ENCODE results near the gene STARD6.

STARD6 gene

GRCh38 chr18:54284981-54285785, 72.5 kb downstream of the STARD6 start:
- H2AFZ ChIP-seq (ENCODE audit: low read length): no peak overlapping the region
- H3K27ac ChIP-seq (ENCODE audit: low read depth, low read length, poor library complexity, severe bottlenecking): no peak overlapping the region
- no peaks in the 10 kb centered on the region for H3K9me3 ChIP-seq (ENCODE audit: low read length)
- H3K36me3 ChIP-seq (ENCODE audit: insufficient read depth, low read length): peaks cover 66% of the 10 kb centered on the region
- H3K4me3 ChIP-seq (ENCODE audit: low read depth, low read length, poor library complexity, severe bottlenecking): no peak overlapping the region
- H3K4me1 ChIP-seq (ENCODE audit: insufficient read depth, low read length, severe bottlenecking): no peaks in the 10 kb centered on the region
- TF ChIP-seq EZH2 (IDR thresholded peaks at IDR 0.05; ENCODE audit: borderline replicate concordance, low read length) (no peak), CTCF (IDR thresholded peaks at IDR 0.05; ENCODE audit: low read length) (no peak)
- H3K27me3 ChIP-seq (ENCODE audit: insufficient read depth, low read length): no peaks in the 10 kb centered on the region
- H4K20me1 ChIP-seq (ENCODE audit: insufficient read depth, low read length): no peaks in the 10 kb centered on the region
- H3K9me2 ChIP-seq (ENCODE audit: low read depth, low read length): no peaks in the 10 kb centered on the region
- H3F3A ChIP-seq (ENCODE audit: insufficient read depth, low read length): no peaks in the 10 kb centered on the region
- H3K4me2 ChIP-seq (ENCODE audit: low read length): no peak overlapping the region
- H3K9ac ChIP-seq (ENCODE audit: low read length): no peak overlapping the region
- no peaks in the 10 kb centered on the region for H3K79me2 ChIP-seq (ENCODE audit: insufficient read depth, low read length)

- Histone ChIP-seq H2AFZ (ENCODE audit: low read length) (no peak overlapping the region), H3K4me2 (ENCODE audit: low read length) (no peak overlapping the region), H3K27ac (ENCODE audit: low read depth, low read length, poor library complexity, severe bottlenecking) (no peak overlapping the region)
These were observed 73.1 kb downstream of the STARD6 start for GRCh38 chr18:54284535-54284934.

GRCh38 chr18:54280220-54280569, 77.5 kb downstream of the STARD6 start:
- H3K36me3 ChIP-seq (ENCODE audit: insufficient read depth, low read length): peaks cover 61% of the 10 kb centered on the region

More at GRCh38 chr18:54284535-54284934, 73.1 kb downstream of the STARD6 start:
- TF ChIP-seq EZH2 (IDR thresholded peaks at IDR 0.05; ENCODE audit: borderline replicate concordance, low read length): no peak
- no peak for TF ChIP-seq CTCF (IDR thresholded peaks at IDR 0.05; ENCODE audit: low read length)
- Histone ChIP-seq H3K9me2 (ENCODE audit: low read depth, low read length) (no peaks in the 10 kb centered on the region), H3K36me3 (ENCODE audit: insufficient read depth, low read length) (peaks cover 73% of the 10 kb centered on the region), H3K79me2 (ENCODE audit: insufficient read depth, low read length) (no peaks in the 10 kb centered on the region), H3K9me3 (ENCODE audit: low read length) (no peaks in the 10 kb centered on the region), H3K4me3 (ENCODE audit: low read depth, low read length, poor library complexity, severe bottlenecking) (no peak overlapping the region), H4K20me1 (ENCODE audit: insufficient read depth, low read length) (no peaks in the 10 kb centered on the region), H3K9ac (ENCODE audit: low read length) (no peak overlapping the region), H3F3A (ENCODE audit: insufficient read depth, low read length) (no peaks in the 10 kb centered on the region), H3K27me3 (ENCODE audit: insufficient read depth, low read length) (no peaks in the 10 kb centered on the region), H3K4me1 (ENCODE audit: insufficient read depth, low read length, severe bottlenecking) (no peaks in the 10 kb centered on the region)

More at GRCh38 chr18:54280220-54280569, 77.5 kb downstream of the STARD6 start:
- H2AFZ ChIP-seq (ENCODE audit: low read length): no peak overlapping the region
- H3K4me1 ChIP-seq (ENCODE audit: insufficient read depth, low read length, severe bottlenecking): no peaks in the 10 kb centered on the region
- H3F3A ChIP-seq (ENCODE audit: insufficient read depth, low read length): no peaks in the 10 kb centered on the region
- H3K4me2 ChIP-seq (ENCODE audit: low read length): no peak overlapping the region
- no peak overlapping the region for H3K4me3 ChIP-seq (ENCODE audit: low read depth, low read length, poor library complexity, severe bottlenecking)
- H3K9ac ChIP-seq (ENCODE audit: low read length): no peak overlapping the region
- H3K27me3 ChIP-seq (ENCODE audit: insufficient read depth, low read length): no peaks in the 10 kb centered on the region
- 0 out of 2 replicates have a peak, but pooled peaks cover 3% of the 10 kb centered on the region for H3K9me3 ChIP-seq (ENCODE audit: low read length)
- TF ChIP-seq EZH2 (IDR thresholded peaks at IDR 0.05; ENCODE audit: borderline replicate concordance, low read length) (no peak), CTCF (IDR thresholded peaks at IDR 0.05; ENCODE audit: low read length) (no peak)
- H3K9me2 ChIP-seq (ENCODE audit: low read depth, low read length): no peaks in the 10 kb centered on the region
- no peak overlapping the region for H3K27ac ChIP-seq (ENCODE audit: low read depth, low read length, poor library complexity, severe bottlenecking)
- no peaks in the 10 kb centered on the region for H4K20me1 ChIP-seq (ENCODE audit: insufficient read depth, low read length)
- H3K79me2 ChIP-seq (ENCODE audit: insufficient read depth, low read length): no peaks in the 10 kb centered on the region

Measured in OCI-LY1 (cell line).